GM12878 (cell line): ENCODE measurements around the gene PAK5. TPM values are rescaled to one million over a fixed set of nuclear protein-coding genes. Genes with fewer than 3 reads are reported as not detected.

Source experiments
- ATAC-seq: fragments of 200-7000 bp; cut with Tn5 transposase; 3 replicates; pipeline ENCODE4 v1.9.1; 2020; ENCODE audit warnings: mild to moderate bottlenecking, moderate library complexity
- BruUV-seq: library from RNA; stranded (reverse); fragments of 400-500 nt; replicated peaks from 2 replicates; lab custom pipeline; 2021; lab: Mats Ljungman, UMichigan
- CTCF ChIA-PET: fragments of 300-600 bp; sonication (Branson Sonifier 250); formaldehyde crosslinking; extraction: SDS; loops from one replicate; lab custom pipeline; 2021; ENCODE audit warnings: inconsistent platforms; lab: Yijun Ruan, JAX
- POLR2A ChIA-PET: fragments of 350-600 bp; formaldehyde crosslinking; extraction: SDS; loops from one replicate; lab custom pipeline; 2021; ENCODE audit warnings: inconsistent platforms; lab: Charles Lee
- RAD21 ChIA-PET: fragments of 300-600 bp; sonication (Branson Sonifier 250); formaldehyde crosslinking; loops from one replicate; lab custom pipeline; 2023; ENCODE audit warnings: antibody characterized with exemption; ENCODE audit not compliant: unreplicated experiment; lab: Charles Lee
- SMC1A ChIA-PET: fragments of 300-600 bp; sonication (Branson Sonifier 250); formaldehyde crosslinking; loops from one replicate; lab custom pipeline; 2023; ENCODE audit not compliant: unreplicated experiment, uncharacterized antibody; lab: Charles Lee
- DNase-seq: peaks from one replicate; pipeline ENCODE4 v3.0.0-alpha.2; 2011; ENCODE audit warnings: low read depth, low spot score
- FAIRE-seq: peaks from 3 replicates; lab custom pipeline; 2011; peaks lifted over from hg19 to GRCh38; lab: Jason Lieb, UNC
- H2AFZ ChIP-seq: 2 replicates; pipeline ENCODE4 v1.6.0; 2011; ENCODE audit warnings: low read depth, low read length, control low read depth; ENCODE audit not compliant: control insufficient read depth
- H3K27ac ChIP-seq: 2 replicates; pipeline ENCODE4 v1.5.1; 2011; ENCODE audit warnings: control low read depth; ENCODE audit not compliant: control insufficient read depth, insufficient read depth
- H3K27me3 ChIP-seq, 2 experiments: replicated peaks in 1 of 2; 2 replicates each; pipeline versions ENCODE4 v1.6.0 to v1.6.1; 2011; ENCODE audit warnings: low read length in 1 of 2; ENCODE audit not compliant: control insufficient read depth in 2 of 2, insufficient read depth in 2 of 2
- H3K36me3 ChIP-seq, 2 experiments: 2 replicates each; pipeline ENCODE4 v1.5.1; 2011; ENCODE audit warnings: low read length in 1 of 2; ENCODE audit not compliant: control insufficient read depth in 2 of 2, insufficient read depth in 2 of 2
- H3K4me1 ChIP-seq: 2 replicates; pipeline ENCODE4 v1.6.1; 2011; ENCODE audit warnings: mild to moderate bottlenecking, low read length, moderate library complexity, mixed read lengths; ENCODE audit not compliant: control insufficient read depth, insufficient read depth
- H3K4me2 ChIP-seq: 2 replicates; pipeline ENCODE4 v1.6.0; 2011; ENCODE audit warnings: control low read depth; ENCODE audit not compliant: control insufficient read depth, insufficient read depth
- H3K4me3 ChIP-seq: fragments of 200-600 bp; sonication (generic); 2 replicates; pipeline ENCODE4 v1.5.1; 2016
- H3K79me2 ChIP-seq: 2 replicates; pipeline ENCODE4 v1.6.0; 2011; ENCODE audit warnings: low read length; ENCODE audit not compliant: control insufficient read depth, insufficient read depth
- H3K9ac ChIP-seq: 2 replicates; pipeline ENCODE4 v1.8.0; 2011; ENCODE audit warnings: low read length, control low read depth, mixed read lengths; ENCODE audit not compliant: control insufficient read depth, insufficient read depth
- H3K9me3 ChIP-seq: replicated peaks from 3 replicates; pipeline ENCODE4 v1.5.1; 2011; ENCODE audit warnings: mild to moderate bottlenecking, low read length; ENCODE audit not compliant: control insufficient read depth, insufficient read depth
- H4K20me1 ChIP-seq: 2 replicates; pipeline ENCODE4 v1.6.0; 2011; ENCODE audit not compliant: control insufficient read depth, insufficient read depth
- CBX5 ChIP-seq: sonication (generic); IDR thresholded peaks from 2 replicates; pipeline ENCODE4 v1.6.1; 2016; ENCODE audit warnings: low read depth, moderate library complexity, mild to moderate bottlenecking, inconsistent platforms
- JUNB ChIP-seq: IDR thresholded peaks from 2 replicates; pipeline ENCODE4 v1.6.1; 2016; ENCODE audit warnings: antibody characterized with exemption, mild to moderate bottlenecking
- MTA3 ChIP-seq: IDR thresholded peaks from 2 replicates; pipeline ENCODE4 v1.6.1; 2012; ENCODE audit warnings: low read length, inconsistent platforms, borderline replicate concordance
- NR2C2 ChIP-seq: IDR thresholded peaks from 2 replicates; pipeline ENCODE4 v1.6.1; 2011; ENCODE audit warnings: borderline replicate concordance, low read depth; ENCODE audit not compliant: control insufficient read depth, insufficient read length
- PRDM15 ChIP-seq: fragments of 450-650 bp; formaldehyde crosslinking; IDR thresholded peaks from 2 replicates; pipeline ENCODE4 v1.4.0; 2020; ENCODE audit warnings: mild to moderate bottlenecking, moderate library complexity
- ZNF217 ChIP-seq: fragments of 450-650 bp; IDR thresholded peaks from 2 replicates; pipeline ENCODE4 v1.6.1; 2017; ENCODE audit warnings: antibody characterized with exemption, mild to moderate bottlenecking
- WGBS: methylation state at CpG from one replicate; pipeline ENCODE4 v1.1.6; 2016; ENCODE audit warnings: low lambda C conversion rate; ENCODE audit not compliant: insufficient replicate concordance, insufficient coverage; ENCODE audit errors: missing lambda C conversion rate; 5-methylcytosine and 5-hydroxymethylcytosine counted together
- in situ Hi-C: fragments of 300-500 bp; cut with MboI; formaldehyde crosslinking; loops from 9 replicates; pipeline ENCODE4 v1.14.3; 2018; ENCODE audit warnings: mixed read lengths
- intact Hi-C: fragments of 100-400 bp; cut with micrococcal nuclease; formaldehyde crosslinking; loops from one replicate; pipeline ENCODE4 v1.14.2; 2022; ENCODE audit not compliant: unreplicated experiment
- polyA plus RNA-seq, 11 experiments: library from polyadenylated mRNA; depleted of rRNA in 4 of 11; unstranded in 6 of 11; stranded (reverse) in 5 of 11; fragments of >200 nt; fragmentation: Nextera tagmentation in 4 of 11; fragmentation: Illumina TruSeq in 1 of 11; extraction: Ambion mirVana in 4 of 11; extraction: Trizol in 1 of 11; gene quantifications; 1 replicate in 1 of 11; 2 replicates in 10 of 11; pipeline versions ENCODE4 v1.2.1 to v1.2.3, GENCODE V29; 2011 to 2016; ENCODE audit warnings: inconsistent platforms in 2 of 11, missing spikeins in 2 of 11, low read depth in 1 of 11
- total RNA-seq, 4 experiments: library from RNA; depleted of rRNA in 3 of 4; stranded (reverse); fragments of >200 nt in 3 of 4; fragmentation: Illumina TruSeq in 1 of 4; extraction: Trizol in 1 of 4; gene quantifications; 2 replicates each; pipeline versions ENCODE4 v1.2.1 to v1.2.3, GENCODE V29; 2013 to 2021

Gene PAK5
- total and polyA plus RNA-seq, 10 of the 15 experiments (the other 5 are each of a cell fraction or from before 2014, with no cell fraction given): not detected

GRCh38 chr20:9672027-9672426 is 166.8 kb downstream of the PAK5 start:
- no peaks in the 10 kb centered on the region for H3K36me3 ChIP-seq
- no peaks in the 10 kb centered on the region for H4K20me1 ChIP-seq
- no peak overlapping the region for H3K9ac ChIP-seq
- H3K4me3 ChIP-seq: no peak overlapping the region
- intact Hi-C loops (no loop called here), in situ Hi-C loops (no loop called here)
- TF ChIP-seq CBX5 (no peak), MTA3 (no peak), ZNF217 (no peak), JUNB (no peak), NR2C2 (no peak), PRDM15 (CRISPR knock-in tag) (no peak)
- DNase-seq (no peak), ATAC-seq (no peak), FAIRE-seq (no peak)
- no peak overlapping the region for H3K27ac ChIP-seq
- ChIA-PET RAD21 (no interaction called here), POLR2A (no interaction called here), CTCF (no interaction called here), SMC1A (no interaction called here)
- H3K27me3 ChIP-seq: no peaks in the 10 kb centered on the region
- no peaks in the 10 kb centered on the region for H3K79me2 ChIP-seq
- H3K9me3 ChIP-seq: no peaks in the 10 kb centered on the region
- H3K4me1 ChIP-seq: no peaks in the 10 kb centered on the region
- WGBS: 17% methylated on average over 2 of the region's 2 CpGs
- BruUV-seq: no TSS peak
- H3K4me2 ChIP-seq: no peak overlapping the region
- H2AFZ ChIP-seq: no peak overlapping the region
